Mammary epithelial cell (primary cell): ENCODE measurements around the gene ZFY.

Experiments used
- CTCF ChIP-seq, 2 donors: IDR thresholded peaks in 1 of 2; conservative IDR thresholded peaks in 1 of 2; 2 replicates each; pipeline ENCODE4 v1.5.1; 2011 to 2012; ENCODE audit warnings: inconsistent platforms in 2 of 2, low read length in 2 of 2, mild to moderate bottlenecking in 2 of 2, control low read depth in 1 of 2, low read depth in 1 of 2; ENCODE audit not compliant: insufficient read depth in 1 of 2; ENCODE audit errors: extremely low read depth in 1 of 2
- EZH2 ChIP-seq: IDR thresholded peaks from 2 replicates; pipeline ENCODE4 v1.6.1; 2012; ENCODE audit warnings: low read length, inconsistent platforms, borderline replicate concordance

- TF ChIP-seq EZH2 (no peak), CTCF (conservative IDR thresholded peaks at IDR 0.05 in 1 of 2, IDR thresholded peaks at IDR 0.05 in 1 of 2; ENCODE audit: extremely low read depth in 1 of 2, insufficient read depth in 1 of 2, low read depth in 1 of 2, low read length in 2 of 2) (no peak)
Observed at GRCh38 chrY:2896050-2896449, 39.1 kb upstream of the ZFY start.
